K562 (cell line): Measurements from ENCODE around the gene SRCAP. TPM values are rescaled to one million over a fixed set of nuclear protein-coding genes. Genes with fewer than 3 reads are reported as not detected.

ENCODE experiments used
- GTF3C2 ChIP-seq: IDR thresholded peaks from 3 replicates; pipeline ENCODE4 v1.6.1; 2011; ENCODE audit warnings: borderline replicate concordance, mild to moderate bottlenecking, moderate library complexity; ENCODE audit not compliant: insufficient read length; ENCODE audit errors: extremely low read depth
- MTF1 ChIP-seq: fragments of 250-450 bp; sonication (Bioruptor Pico); IDR thresholded peaks from 2 replicates; pipeline ENCODE4 v1.9.0; 2021; ENCODE audit warnings: moderate library complexity, mild to moderate bottlenecking, inconsistent platforms, borderline replicate concordance
- PCBP2 ChIP-seq: fragments of 200-400 bp; formaldehyde crosslinking; IDR thresholded peaks from 2 replicates; pipeline ENCODE4 v1.6.1; 2018; ENCODE audit warnings: low read length, low read depth, mild to moderate bottlenecking, moderate library complexity; ENCODE audit not compliant: poor library complexity, severe bottlenecking
- ZHX1 ChIP-seq: fragments of 150-350 bp; conservative IDR thresholded peaks from 2 replicates; pipeline ENCODE4 v1.6.1; 2014; ENCODE audit warnings: low read length
- polyA plus RNA-seq, 8 experiments: library from polyadenylated mRNA; depleted of rRNA in 4 of 8; stranded (reverse) in 5 of 8; unstranded in 3 of 8; fragments of >200 nt; fragmentation: Nextera tagmentation in 2 of 8; fragmentation: Illumina TruSeq in 1 of 8; extraction: Ambion mirVana in 2 of 8; extraction: Trizol in 1 of 8; gene quantifications; 2 replicates each; pipeline versions ENCODE4 v1.2.1 to v1.2.3, GENCODE V29; 2011 to 2014; ENCODE audit warnings: inconsistent platforms in 1 of 8, missing spikeins in 1 of 8
- total RNA-seq, 7 experiments: library from RNA; depleted of rRNA in 6 of 7; stranded (reverse); fragments of >200 nt in 6 of 7; fragmentation: Illumina TruSeq in 2 of 7; extraction: Trizol in 2 of 7; gene quantifications; 2 replicates each; pipeline versions ENCODE4 v1.2.1 to v1.2.3, GENCODE V29; 2011 to 2021; ENCODE audit warnings: low replicate concordance in 1 of 7

The SRCAP gene
- total and polyA plus RNA-seq, 9 of the 15 experiments (the other 6 are each of a cell fraction or from before 2014, with no cell fraction given), result 0.21 to 62.6 (median 5.8) TPM

- no peak for TF ChIP-seq GTF3C2
- no peak for TF ChIP-seq ZHX1
- no peak for TF ChIP-seq PCBP2
- no peak for TF ChIP-seq MTF1
Observed at GRCh38 chr16:30711712-30712111, 12.7 kb downstream of the SRCAP start (continued).
